NCI-H146 treated with DMSO at 0.1 percent for 48 hours (cell line): ENCODE data around the gene ARHGEF19.
"Not testable (repeated sequence)": the region's sequence is repeated elsewhere in the genome, so short reads cannot be mapped to it uniquely, and the experiment has no call there.

Source experiments
- DNase-seq: peaks from one replicate; lab custom pipeline; 2025; ENCODE audit not compliant: unreplicated experiment; lab: John Stamatoyannopoulos, UW

Gene ARHGEF19

DNA sequence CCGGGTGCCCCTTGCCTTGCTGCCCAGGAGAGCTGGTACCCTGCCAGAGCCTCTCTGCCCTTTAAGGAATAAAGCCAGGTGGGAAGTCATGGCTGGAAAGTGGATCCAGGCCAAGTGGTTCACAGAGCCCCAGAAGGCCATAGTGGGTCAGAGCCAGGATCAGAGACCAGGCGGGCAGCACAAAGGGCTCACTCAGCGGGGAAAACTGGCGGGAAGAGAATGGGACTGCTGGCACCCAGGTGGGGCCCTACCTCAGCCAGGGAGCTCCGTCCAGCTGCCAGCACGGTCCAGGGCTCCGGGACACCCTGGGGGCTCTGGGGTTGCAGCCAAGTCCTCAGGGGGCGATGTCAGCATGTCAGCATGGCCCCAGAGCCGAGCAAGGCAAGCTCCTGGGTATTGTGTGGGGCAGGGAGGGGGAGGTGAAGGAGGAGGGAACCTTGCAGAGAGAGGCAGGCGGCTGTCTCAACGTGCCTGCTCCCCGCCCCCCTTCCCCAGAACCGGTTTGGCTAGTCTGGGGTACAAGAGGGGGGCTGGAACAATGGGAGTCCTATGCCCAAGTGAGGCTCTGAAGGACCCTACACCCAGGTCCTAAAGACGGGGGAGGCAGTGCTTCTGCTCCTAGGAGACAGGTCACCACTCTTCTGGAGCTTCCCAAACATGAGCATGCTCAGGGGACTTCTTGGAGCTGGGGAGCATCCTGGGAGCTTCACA lies at the start of gene ARHGEF19:
ARHGEF19 (minus strand) TSS at position 402 of the 711 bp plus-strand sequence. CDS start 3,598 bp downstream, outside the sequence.
- DNase-seq: peak; percentile 3

DNA sequence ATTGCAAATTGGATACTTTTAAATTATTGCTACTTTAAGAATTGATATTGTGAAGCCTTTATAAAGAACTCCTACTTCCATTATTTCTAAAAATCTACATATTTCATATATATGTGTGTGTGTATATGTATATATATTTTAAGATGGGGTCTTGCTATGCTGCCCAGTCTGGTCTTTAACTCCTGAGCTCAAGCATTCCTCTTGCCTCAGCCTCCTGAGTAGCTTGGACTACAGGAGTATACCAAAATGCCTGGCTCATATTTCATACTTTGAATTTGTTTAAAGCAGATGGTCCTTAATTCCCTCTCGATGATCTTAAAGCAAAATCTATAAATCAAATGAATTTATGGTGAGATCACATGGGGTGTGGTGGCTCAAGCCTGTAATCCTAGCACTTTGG lies 49.6 kb upstream of the ARHGEF19 start:
- no peak for DNase-seq

GRCh38 chr1:16260814-16261213 lies 48.4 kb upstream of the ARHGEF19 start:
- DNase-seq: no peak

DNA sequence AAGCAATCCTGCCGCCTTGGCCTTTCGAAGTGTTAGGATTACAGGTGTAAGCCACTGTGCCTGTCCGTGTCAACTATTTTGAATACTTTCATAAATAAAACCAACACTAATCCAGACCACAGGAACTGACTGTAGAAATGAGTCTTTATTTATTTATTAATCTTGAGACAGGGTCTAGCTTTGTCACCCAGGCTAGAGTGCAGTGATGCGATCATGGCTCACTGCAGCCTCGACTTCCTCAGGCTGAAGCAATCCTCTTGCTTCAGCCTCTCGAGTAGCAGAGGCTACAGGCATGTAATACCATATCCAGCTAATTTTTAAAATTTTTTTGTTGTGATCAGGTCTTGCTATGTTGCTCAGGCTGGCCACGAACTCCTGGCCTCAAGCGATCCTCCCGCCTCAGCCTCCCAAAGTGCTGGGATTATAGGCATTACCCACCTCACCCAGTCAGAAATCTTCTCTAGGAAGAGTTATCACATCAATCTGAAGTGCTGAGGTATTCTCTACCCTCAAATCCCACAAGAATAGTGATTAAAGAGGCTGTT lies 46.2 kb upstream of the ARHGEF19 start:
- no peak for DNase-seq

- DNase-seq: no peak
Observed at GRCh38 chr1:16257968-16258367, 45.5 kb upstream of the ARHGEF19 start.

GRCh38 chr1:16257556-16257955 lies 45.1 kb upstream of the ARHGEF19 start:
- DNase-seq: not testable (repeated sequence)

GRCh38 chr1:16256478-16256877 lies 44.0 kb upstream of the ARHGEF19 start:
- DNase-seq: no peak

GRCh38 chr1:16254263-16254928 lies 41.9 kb upstream of the ARHGEF19 start:
- DNase-seq: peak; percentile 65

DNA sequence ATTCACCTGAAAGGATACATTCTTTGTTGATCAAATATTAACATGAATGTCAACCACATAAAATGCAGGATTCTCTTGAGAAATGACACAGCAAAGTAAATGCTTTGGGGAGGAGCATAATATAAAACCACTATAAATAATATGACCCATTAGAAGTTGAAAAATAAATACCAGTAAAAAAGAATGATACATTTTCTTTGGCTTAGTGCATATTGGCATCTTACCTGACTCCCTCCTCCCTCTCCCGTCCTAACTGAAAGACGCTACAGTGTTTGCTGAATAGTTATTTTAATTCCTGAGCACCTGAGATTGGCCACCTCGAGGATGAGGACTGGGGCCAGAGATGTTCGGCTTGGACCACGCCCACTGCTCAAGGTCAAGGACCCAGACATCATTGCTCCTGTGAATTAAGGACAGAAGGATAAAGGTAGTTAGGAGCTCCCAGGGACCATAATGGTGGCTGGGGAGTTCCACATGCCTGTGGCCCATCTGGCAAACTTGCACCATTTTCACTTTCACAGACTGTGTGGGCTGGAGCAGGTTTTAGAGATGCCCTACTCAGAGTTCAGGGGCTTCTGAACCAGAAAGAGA lies 41.0 kb upstream of the ARHGEF19 start:
- DNase-seq: no peak

- no peak for DNase-seq
Observed at GRCh38 chr1:16252912-16253311, 40.5 kb upstream of the ARHGEF19 start.

DNA sequence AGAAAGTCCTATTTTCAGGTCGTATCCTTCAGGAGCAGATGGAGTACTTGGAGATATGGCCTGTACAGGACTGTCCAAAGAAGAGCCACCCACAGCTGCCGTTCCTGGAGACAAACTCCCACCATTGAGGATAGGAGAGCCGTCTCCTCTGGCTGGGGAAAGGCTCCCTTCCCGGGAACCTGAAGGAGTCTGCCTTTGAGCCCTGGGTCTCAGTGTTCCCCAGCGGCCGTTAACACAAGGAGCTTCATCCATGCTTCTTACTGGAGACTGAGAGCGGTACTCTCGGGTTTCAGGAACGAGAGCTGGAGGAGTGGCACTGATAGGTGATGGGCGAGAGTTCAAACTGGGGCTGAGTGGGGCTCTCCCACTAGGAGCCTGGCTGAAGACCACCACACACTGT lies 38.9 kb upstream of the ARHGEF19 start:
- no peak for DNase-seq

GRCh38 chr1:16250524-16251251 lies 38.2 kb upstream of the ARHGEF19 start:
- DNase-seq: no peak

- DNase-seq: no peak
Observed at GRCh38 chr1:16249596-16250241, 37.3 kb upstream of the ARHGEF19 start.

GRCh38 chr1:16248603-16249516 lies 36.4 kb upstream of the ARHGEF19 start:
- peak; percentile 76 for DNase-seq

DNA sequence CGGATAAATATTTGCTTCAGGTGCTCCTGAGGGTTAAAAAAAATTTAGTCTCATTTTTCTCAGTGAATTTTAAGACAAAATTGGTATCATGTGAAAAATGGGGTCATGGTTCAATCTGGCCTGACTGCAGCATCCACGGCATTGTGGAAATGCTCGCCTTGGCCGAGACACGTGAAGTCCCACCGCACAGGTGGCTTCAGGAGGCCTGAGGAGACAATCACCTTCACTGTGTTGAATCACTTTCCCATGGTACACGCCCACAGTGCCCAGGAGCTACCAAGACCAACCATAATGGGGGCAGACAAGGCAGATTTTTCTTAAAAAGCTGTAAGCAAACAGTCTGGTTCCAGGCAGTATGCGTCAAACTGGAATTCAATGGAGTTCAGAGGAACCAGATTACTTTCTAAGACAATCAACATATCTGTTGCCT lies 35.6 kb upstream of the ARHGEF19 start:
- DNase-seq: no peak

DNA sequence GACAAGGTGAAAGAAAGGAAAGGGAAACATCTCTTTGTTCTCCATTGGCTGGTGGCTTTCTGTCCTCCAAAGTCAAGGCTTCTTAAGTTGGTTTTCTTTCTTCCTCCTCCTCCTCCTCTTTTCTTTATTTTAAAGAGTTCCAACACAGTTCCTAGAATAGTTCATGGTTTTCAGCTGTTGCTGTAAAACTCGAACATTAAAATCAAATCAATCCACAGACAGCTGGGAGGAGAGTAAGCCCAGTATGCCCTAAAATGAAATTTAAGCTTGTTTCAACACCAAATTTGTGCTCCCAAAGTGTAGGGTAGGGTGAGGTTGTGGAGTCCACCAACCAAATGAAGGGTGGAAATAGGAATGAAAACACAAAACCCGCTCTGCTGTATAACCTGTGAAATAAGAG lies 35.0 kb upstream of the ARHGEF19 start:
- no peak for DNase-seq

- no peak for DNase-seq
Observed at GRCh38 chr1:16246961-16247360, 34.5 kb upstream of the ARHGEF19 start.

DNA sequence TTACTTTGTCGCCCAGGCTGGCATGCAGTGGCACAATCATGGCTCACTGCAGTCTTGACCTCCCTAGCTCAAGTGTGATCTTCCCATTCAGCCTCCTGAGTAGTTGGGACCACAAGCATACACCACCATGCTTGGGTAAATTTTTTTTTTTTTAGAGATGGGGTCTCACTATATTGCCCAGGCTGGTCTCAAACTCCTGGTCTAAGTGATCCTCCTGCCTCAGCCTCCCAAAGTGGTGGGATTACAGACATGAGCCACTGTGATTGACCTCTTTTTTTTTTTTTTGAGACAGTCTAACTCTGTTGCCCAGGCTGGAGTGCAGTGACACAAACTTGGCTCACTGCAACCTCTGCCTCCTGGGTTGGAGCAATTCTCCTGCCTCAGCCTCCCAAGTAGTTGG lies 33.8 kb upstream of the ARHGEF19 start:
- not testable (repeated sequence) for DNase-seq

GRCh38 chr1:16245476-16246196 lies 33.2 kb upstream of the ARHGEF19 start:
- no peak for DNase-seq
